Esophagus squamous epithelium (tissue), 5 donors: ENCODE data around the gene TBC1D7. TPM values are rescaled to one million over a fixed set of nuclear protein-coding genes. Genes with fewer than 3 reads are reported as not detected.

Experiments used
- DNase-seq: peaks from one replicate; lab custom pipeline; 2025; lab: John Stamatoyannopoulos, UW
- H3K27ac ChIP-seq, 4 donors: fragments of 200-600 bp; sonication (generic); one replicate each; pipeline ENCODE4 v1.5.1; 2016 to 2019; ENCODE audit warnings: mild to moderate bottlenecking in 1 of 4
- H3K27me3 ChIP-seq, 4 donors: fragments of 200-600 bp; sonication (generic); 1 replicate in 3 of 4; 2 replicates in 1 of 4; pipeline versions ENCODE4 v1.5.1 to v1.6.0; 2017 to 2021; ENCODE audit warnings: antibody characterized with exemption in 1 of 4
- H3K36me3 ChIP-seq, 3 donors: fragments of 200-600 bp; sonication (generic); one replicate each; pipeline ENCODE4 v1.5.1; 2016 to 2019
- H3K4me1 ChIP-seq, 3 donors: fragments of 200-600 bp; sonication (generic); one replicate each; pipeline ENCODE4 v1.5.1; 2017 to 2019
- H3K4me3 ChIP-seq, 4 donors: fragments of 200-600 bp; sonication (generic); 1 replicate in 3 of 4; 2 replicates in 1 of 4; pipeline ENCODE4 v1.5.1; 2016 to 2019; ENCODE audit warnings: mild to moderate bottlenecking in 2 of 4, moderate library complexity in 1 of 4
- H3K9me3 ChIP-seq, 3 donors: fragments of 200-600 bp; sonication (generic); one replicate each; pipeline ENCODE4 v1.5.1; 2016 to 2019
- POLR2A ChIP-seq, 4 donors: fragments of 450-650 bp; IDR thresholded peaks; one replicate each; pipeline ENCODE4 v1.6.1; 2017; ENCODE audit warnings: antibody characterized with exemption in 4 of 4, mild to moderate bottlenecking in 4 of 4, moderate library complexity in 3 of 4
- WGBS, 2 donors: methylation state at CpG; one replicate each; pipeline ENCODE4 v1.1.5; 2018; 5-methylcytosine and 5-hydroxymethylcytosine counted together
- intact Hi-C: fragments of 100-400 bp; cut with DNase I; formaldehyde crosslinking; loops from one replicate; pipeline ENCODE4 v1.15.0; 2022
- total RNA-seq, 4 donors: library from RNA; depleted of rRNA; stranded (reverse); fragments of >200 nt; gene quantifications; one replicate each; pipeline ENCODE4 v1.1.0, GENCODE V29; 2016
- TF ChIP-seq, protein P1 (sequence below), 6 experiments: fragments of 450-650 bp in 4 of 6; fragments of 200-600 bp in 2 of 6; sonication (generic) in 2 of 6; IDR thresholded peaks; one replicate each; pipeline ENCODE4 v1.5.1; 2016 to 2019; ENCODE audit warnings: antibody characterized with exemption in 6 of 6, mild to moderate bottlenecking in 4 of 6, moderate library complexity in 4 of 6
- donor health status: DM: yes; HTN: yes; CAD: no.

TBC1D7 gene
- total RNA-seq, 4 donors from 2014 or later, result 8.2 to 13.5 (median 12.6) TPM

DNA sequence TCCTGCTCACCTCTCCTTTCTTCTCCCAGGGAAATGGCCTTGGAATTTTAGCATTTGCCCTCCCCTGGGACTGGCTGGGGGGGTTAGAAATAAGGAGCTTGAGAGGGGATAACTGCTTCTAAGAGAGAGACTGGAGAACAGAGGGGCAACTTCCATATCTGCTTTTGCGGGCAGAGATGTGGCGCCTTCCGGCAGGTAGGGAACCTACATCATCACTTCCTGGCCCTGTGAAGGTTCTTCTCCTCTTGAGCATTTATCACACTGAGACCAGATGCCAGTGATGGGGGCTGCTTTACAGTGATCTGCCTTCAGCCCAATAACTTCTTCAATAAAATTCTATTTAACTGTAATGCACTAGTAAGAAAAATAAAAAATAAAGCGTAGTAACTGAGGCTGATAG lies 48.1 kb downstream of the TBC1D7 start:
- 69 to 73% methylated on average over 3 to 4 of the region's 4 CpGs for WGBS, 2 donors
- no peak overlapping the region for H3K4me3 ChIP-seq
- H3K27me3 ChIP-seq, result no peaks in the 10 kb centered on the region
- no peak for DNase-seq
- no peak for TF ChIP-seq POLR2A (IDR thresholded peaks at IDR 0.05)
- TF ChIP-seq, protein P1, sequence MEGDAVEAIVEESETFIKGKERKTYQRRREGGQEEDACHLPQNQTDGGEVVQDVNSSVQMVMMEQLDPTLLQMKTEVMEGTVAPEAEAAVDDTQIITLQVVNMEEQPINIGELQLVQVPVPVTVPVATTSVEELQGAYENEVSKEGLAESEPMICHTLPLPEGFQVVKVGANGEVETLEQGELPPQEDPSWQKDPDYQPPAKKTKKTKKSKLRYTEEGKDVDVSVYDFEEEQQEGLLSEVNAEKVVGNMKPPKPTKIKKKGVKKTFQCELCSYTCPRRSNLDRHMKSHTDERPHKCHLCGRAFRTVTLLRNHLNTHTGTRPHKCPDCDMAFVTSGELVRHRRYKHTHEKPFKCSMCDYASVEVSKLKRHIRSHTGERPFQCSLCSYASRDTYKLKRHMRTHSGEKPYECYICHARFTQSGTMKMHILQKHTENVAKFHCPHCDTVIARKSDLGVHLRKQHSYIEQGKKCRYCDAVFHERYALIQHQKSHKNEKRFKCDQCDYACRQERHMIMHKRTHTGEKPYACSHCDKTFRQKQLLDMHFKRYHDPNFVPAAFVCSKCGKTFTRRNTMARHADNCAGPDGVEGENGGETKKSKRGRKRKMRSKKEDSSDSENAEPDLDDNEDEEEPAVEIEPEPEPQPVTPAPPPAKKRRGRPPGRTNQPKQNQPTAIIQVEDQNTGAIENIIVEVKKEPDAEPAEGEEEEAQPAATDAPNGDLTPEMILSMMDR (IDR thresholded peaks at IDR 0.05), result no peak
- H3K36me3 ChIP-seq, result peaks cover 0 to 8% (median 0%) of the 10 kb centered on the region in 3 donors
- intact Hi-C loops, result no loop called here
- no peaks in the 10 kb centered on the region for H3K9me3 ChIP-seq
- no peak overlapping the region for H3K27ac ChIP-seq
- no peaks in the 10 kb centered on the region for H3K4me1 ChIP-seq

DNA sequence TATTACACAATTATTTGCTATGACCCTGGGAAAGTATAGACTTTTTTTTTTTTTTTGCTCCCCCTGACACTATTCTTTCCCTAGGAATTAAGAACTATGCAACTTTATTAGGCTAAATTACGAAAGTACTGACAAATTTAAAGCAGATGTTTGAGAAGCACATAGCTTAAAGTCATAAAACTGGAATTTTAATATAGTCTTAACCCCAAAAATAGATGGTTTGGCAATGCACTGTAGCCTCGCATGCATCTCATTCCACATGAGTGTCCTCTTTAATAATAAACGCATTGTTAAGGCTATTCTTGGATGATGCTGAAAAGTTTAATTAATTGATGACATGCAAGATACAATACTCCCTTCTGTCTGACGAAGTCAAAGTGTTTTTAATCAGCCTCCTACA lies 49.3 kb downstream of the TBC1D7 start:
- Histone ChIP-seq H3K27me3 (no peaks in the 10 kb centered on the region), H3K4me3 (no peak overlapping the region), H3K27ac (no peak overlapping the region), H3K4me1 (no peaks in the 10 kb centered on the region), H3K36me3 (peaks cover 0 to 6% (median 0%) of the 10 kb centered on the region in 3 donors), H3K9me3 (no peaks in the 10 kb centered on the region)
- TF ChIP-seq POLR2A (IDR thresholded peaks at IDR 0.05), result no peak
- TF ChIP-seq, protein P1 (IDR thresholded peaks at IDR 0.05), result no peak
- intact Hi-C loops, result no loop called here
- no peak for DNase-seq
- 51 to 66% methylated on average over 4 of the region's 4 CpGs for WGBS, 2 donors

DNA sequence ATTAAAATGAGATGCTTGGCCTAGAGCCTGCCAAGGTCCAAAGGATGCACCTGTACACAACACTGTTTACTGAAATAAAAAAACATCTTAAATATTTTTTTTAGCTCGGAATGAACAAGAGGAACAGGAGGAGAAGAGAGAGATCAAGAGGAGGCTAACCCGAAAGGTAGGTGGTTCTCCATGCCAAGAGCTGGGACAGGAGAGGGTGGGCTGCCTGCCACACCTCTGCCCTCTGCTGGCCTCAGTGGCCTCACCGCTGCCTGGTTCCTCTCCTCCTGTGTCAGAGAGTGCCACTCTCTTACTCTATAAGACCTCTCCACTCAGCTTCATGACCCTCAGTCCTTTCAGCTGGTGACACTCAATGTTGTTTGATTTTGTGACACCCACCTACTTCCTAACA lies 50.2 kb downstream of the TBC1D7 start:
- no peak overlapping the region for H3K4me3 ChIP-seq
- H3K27me3 ChIP-seq, result no peaks in the 10 kb centered on the region
- no peaks in the 10 kb centered on the region for H3K4me1 ChIP-seq
- 64 to 68% methylated on average over 3 of the region's 3 CpGs for WGBS, 2 donors
- intact Hi-C loops, result no loop called here
- no peak for DNase-seq
- TF ChIP-seq, protein P1 (IDR thresholded peaks at IDR 0.05), result no peak
- no peak for TF ChIP-seq POLR2A (IDR thresholded peaks at IDR 0.05)
- no peaks in the 10 kb centered on the region for H3K9me3 ChIP-seq
- no peak overlapping the region for H3K27ac ChIP-seq
- no peaks in the 10 kb centered on the region for H3K36me3 ChIP-seq

DNA sequence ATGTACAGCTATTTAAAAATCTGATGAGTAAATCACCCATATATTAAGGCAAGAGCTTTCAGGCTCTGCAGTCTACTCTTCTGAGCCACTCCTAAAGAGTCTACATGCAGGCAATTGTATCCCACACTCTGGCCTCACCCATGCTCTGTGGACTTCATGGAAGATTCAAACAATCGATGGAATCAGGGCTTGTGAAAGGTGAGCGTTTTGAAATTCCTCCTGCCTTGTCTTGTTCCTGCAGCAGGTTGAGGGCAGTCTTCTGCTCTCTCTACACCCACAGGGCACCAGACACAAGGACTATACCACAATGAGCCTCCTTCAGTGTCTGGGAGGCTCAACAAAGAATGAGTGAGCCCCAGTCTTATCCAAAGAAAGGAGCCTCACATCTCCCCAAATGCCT lies 51.1 kb downstream of the TBC1D7 start:
- Histone ChIP-seq H3K27me3 (no peaks in the 10 kb centered on the region), H3K4me1 (no peaks in the 10 kb centered on the region), H3K36me3 (no peaks in the 10 kb centered on the region), H3K27ac (no peak overlapping the region), H3K4me3 (no peak overlapping the region), H3K9me3 (no peaks in the 10 kb centered on the region)
- 36 to 96% methylated on average over 2 of the region's 2 CpGs for WGBS, 2 donors
- no peak for TF ChIP-seq POLR2A (IDR thresholded peaks at IDR 0.05)
- TF ChIP-seq, protein P1 (IDR thresholded peaks at IDR 0.05), result no peak
- no peak for DNase-seq
- intact Hi-C loops, result no loop called here

DNA sequence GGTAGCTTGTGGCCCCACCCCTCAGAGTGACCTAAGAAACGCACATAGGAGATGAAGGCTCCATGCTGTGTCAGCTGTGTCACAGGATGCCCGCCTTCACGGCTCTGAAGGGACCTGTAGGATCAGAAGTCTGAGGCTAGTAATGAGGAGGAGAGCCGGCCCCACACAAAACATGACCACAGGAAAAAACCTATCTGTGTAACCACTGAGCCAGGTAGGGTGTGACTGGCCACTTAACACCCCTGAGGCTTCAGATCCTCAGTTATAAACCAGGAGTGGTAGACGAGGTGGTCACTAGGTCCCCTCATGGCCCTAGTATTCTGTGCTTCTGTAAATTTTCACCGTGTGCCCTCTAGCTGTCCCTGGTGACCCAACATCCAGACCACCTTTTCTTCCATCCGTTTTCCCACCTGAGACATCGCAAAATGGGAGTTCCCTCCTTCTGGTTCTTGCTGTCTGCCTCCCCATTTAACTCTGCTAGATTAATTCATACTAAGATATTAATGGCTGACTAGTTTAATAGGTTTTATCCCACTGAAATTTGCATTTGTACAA lies 52.8 kb downstream of the TBC1D7 start:
- Histone ChIP-seq H3K27ac (no peak overlapping the region), H3K4me3 (no peak overlapping the region), H3K9me3 (no peaks in the 10 kb centered on the region), H3K27me3 (no peaks in the 10 kb centered on the region), H3K36me3 (no peaks in the 10 kb centered on the region), H3K4me1 (no peaks in the 10 kb centered on the region)
- 74 to 85% methylated on average over 5 to 8 of the region's 8 CpGs for WGBS, 2 donors
- no peak for TF ChIP-seq POLR2A (IDR thresholded peaks at IDR 0.05)
- TF ChIP-seq, protein P1 (IDR thresholded peaks at IDR 0.05), result no peak
- no peak for DNase-seq
- intact Hi-C loops, result no loop called here
